Activated naive CD8-positive, alpha-beta T cell treated with anti-CD3 and anti-CD28 coated beads, Interleukin-2, amount 10 ng/mL, durations not matched to agents 7 days and 5 days (primary cell): ENCODE results near the gene CIAPIN1. TPM values are rescaled to one million over a fixed set of nuclear protein-coding genes. Genes with fewer than 3 reads are reported as not detected.
A peak's percentile ranks its signal among the peaks of the same experiment; 100 is the strongest.
"Not testable (repeated sequence)": the region's sequence is repeated elsewhere in the genome, so short reads cannot be mapped to it uniquely, and the experiment has no call there.

ENCODE experiments used
- ATAC-seq: fragments of 150-1000 bp; cut with Tn5 transposase; one replicate; pipeline ENCODE4 v1.10.0; 2021; ENCODE audit warnings: low read depth, moderate library complexity
- POLR2A ChIA-PET: fragments of 350-600 bp; sonication (Branson Sonifier 250); formaldehyde crosslinking; loops from one replicate; lab custom pipeline; 2021; ENCODE audit warnings: antibody characterized with exemption; lab: Charles Lee
- DNase-seq: peaks from one replicate; pipeline ENCODE4 v3.0.0; 2021
- H3K27ac Mint-ChIP-seq: one replicate; pipeline ENCODE4 v1.8.0; 2022; ENCODE audit warnings: mild to moderate bottlenecking, mixed read lengths
- H3K27me3 Mint-ChIP-seq: one replicate; pipeline ENCODE4 v1.8.0; 2022; ENCODE audit warnings: mild to moderate bottlenecking, moderate library complexity, mixed read lengths
- H3K36me3 Mint-ChIP-seq: one replicate; pipeline ENCODE4 v1.8.0; 2021; ENCODE audit warnings: mild to moderate bottlenecking, mixed read lengths
- H3K4me1 Mint-ChIP-seq: one replicate; pipeline ENCODE4 v1.8.0; 2021; ENCODE audit warnings: mixed read lengths
- H3K4me3 Mint-ChIP-seq: one replicate; pipeline ENCODE4 v1.8.0; 2022; ENCODE audit warnings: mild to moderate bottlenecking, moderate library complexity, mixed read lengths
- H3K9me3 Mint-ChIP-seq: one replicate; pipeline ENCODE4 v1.8.0; 2021; ENCODE audit warnings: mixed read lengths
- total RNA-seq, 2 experiments: library from RNA; stranded (reverse); gene quantifications; one replicate each; pipeline ENCODE4 v1.2.3, GENCODE V29; 2021

CIAPIN1 gene
- total RNA-seq, 2 experiments from 2014 or later: 36.7 to 37.7 TPM

DNA sequence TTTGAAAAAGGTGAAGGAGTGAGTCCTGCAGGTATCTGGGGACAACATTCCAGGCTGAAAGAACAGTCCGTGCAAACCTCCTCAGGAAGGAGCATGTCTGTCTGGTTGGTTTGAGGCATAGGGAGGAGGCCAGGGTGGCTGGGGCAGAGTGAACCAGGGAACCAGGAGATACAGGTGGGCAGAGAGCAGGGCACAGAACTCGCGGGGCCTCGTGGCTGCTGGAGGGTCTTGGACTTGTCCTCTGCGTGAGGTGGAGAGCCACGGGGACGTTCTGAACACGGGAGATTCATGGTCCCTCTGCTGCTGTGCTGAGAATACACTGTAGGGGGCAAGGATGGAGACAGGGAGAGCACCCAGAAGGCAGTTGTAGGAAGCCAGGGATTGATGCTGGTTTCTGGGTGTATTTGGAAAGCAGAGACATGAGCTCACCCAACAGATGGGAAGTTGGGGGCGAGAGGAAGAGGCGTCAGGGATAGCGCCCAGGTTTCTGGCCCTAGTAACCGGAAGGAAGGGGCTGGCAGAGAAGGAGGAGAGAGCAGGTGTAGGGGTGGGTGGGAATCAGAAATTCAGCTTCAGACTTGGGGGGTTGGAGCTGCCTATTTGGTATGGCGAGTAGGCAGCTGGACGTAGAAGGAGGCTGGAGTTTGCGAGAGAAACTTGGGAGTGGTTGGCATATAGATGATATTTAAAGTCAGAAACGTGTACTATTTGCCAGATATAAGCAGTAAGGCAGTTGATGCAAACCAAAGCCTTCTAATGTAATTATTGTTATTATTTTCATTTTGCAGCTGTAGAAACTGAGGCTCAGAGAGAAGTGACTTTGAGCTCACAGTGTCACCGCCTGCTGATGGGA lies 43.0 kb downstream of the CIAPIN1 start, which contains the start of gene CCL17:
Gene CCL17, plus strand, starts transcription at position 803 of the 853 bp plus-strand sequence. CDS start 9,166 bp downstream, outside the sequence.
- POLR2A ChIA-PET: interaction anchor here (0.9 kb wide), 1 partner anchor 13 kb away, joined by 3 read pairs; no protein-coding TSS in a partner anchor
- no peaks in the 10 kb centered on the region for H3K9me3 Mint-ChIP-seq
- H3K36me3 Mint-ChIP-seq: no peaks in the 10 kb centered on the region
- H3K4me1 Mint-ChIP-seq: peaks cover 2% of the 10 kb centered on the region
- H3K27me3 Mint-ChIP-seq: peaks cover 1% of the 10 kb centered on the region
- peak; percentile 45 for ATAC-seq
- DNase-seq: no peak
- H3K27ac Mint-ChIP-seq: no peak within 1 kb of the TSS
- H3K4me3 Mint-ChIP-seq: no peak within 1 kb of the TSS

DNA sequence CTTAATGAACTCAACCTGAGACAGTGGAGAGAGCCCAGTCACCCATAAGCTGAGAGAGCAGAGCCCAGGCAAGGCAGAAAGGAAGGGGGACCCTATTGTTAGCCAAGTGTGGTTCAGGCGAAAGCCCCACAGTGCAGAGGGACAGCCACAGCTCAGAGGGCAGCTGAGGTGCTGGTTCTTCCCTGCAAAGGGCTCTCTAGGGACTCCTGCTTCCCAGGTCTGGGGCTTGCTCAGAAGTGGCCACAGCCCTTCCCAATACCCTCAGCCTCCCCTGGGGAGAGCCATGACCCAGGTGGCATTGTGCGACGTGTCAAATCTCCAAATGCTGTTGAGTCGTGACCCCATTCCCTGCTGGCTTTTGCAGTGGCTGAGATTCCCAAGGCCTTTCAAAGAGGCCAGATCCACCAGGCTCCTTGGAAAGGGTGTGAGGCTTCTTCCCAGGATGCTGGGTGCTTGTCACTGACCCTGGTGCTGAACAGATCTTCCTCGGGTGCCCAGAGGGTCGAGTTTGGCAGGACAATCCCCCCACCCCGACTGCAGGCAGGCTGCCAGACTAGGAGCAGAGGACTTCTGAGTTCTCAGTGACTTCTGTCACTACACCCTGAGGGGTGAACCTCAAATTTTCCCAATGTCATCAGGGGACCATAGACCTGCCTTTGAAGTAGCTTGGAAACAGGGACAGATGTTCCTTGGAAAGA lies 45.1 kb downstream of the CIAPIN1 start:
- H3K4me1 Mint-ChIP-seq: no peaks in the 10 kb centered on the region
- POLR2A ChIA-PET: no interaction called here
- H3K9me3 Mint-ChIP-seq: no peaks in the 10 kb centered on the region
- H3K4me3 Mint-ChIP-seq: no peak overlapping the region
- H3K27me3 Mint-ChIP-seq: peaks cover 1% of the 10 kb centered on the region
- ATAC-seq: peak; percentile 25
- DNase-seq: no peak
- H3K27ac Mint-ChIP-seq: no peak overlapping the region
- no peaks in the 10 kb centered on the region for H3K36me3 Mint-ChIP-seq

DNA sequence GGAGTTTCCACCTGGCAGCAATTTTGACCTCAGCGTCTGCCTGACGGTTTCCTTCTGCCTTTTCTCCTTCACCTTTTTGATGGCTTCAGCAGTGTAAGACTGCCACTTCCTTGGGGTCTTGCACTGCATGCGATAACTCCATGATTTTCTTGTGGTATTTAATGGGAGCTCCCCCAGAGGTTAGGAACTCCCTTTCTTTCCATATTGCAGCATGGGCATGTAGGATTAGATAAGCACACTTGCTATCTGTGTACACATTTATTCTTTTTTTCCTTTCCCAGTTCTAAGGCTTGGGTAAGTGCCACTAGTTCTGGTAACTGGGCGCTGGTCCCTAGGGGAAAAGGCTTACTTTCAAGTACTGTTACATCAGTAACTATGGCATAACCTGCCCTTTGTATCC lies 49.7 kb downstream of the CIAPIN1 start:
- DNase-seq, POLR2A ChIA-PET, H3K4me1 Mint-ChIP-seq, H3K36me3 Mint-ChIP-seq, H3K9me3 Mint-ChIP-seq, H3K4me3 Mint-ChIP-seq, H3K27me3 Mint-ChIP-seq, ATAC-seq, H3K27ac Mint-ChIP-seq: not testable (repeated sequence)

DNA sequence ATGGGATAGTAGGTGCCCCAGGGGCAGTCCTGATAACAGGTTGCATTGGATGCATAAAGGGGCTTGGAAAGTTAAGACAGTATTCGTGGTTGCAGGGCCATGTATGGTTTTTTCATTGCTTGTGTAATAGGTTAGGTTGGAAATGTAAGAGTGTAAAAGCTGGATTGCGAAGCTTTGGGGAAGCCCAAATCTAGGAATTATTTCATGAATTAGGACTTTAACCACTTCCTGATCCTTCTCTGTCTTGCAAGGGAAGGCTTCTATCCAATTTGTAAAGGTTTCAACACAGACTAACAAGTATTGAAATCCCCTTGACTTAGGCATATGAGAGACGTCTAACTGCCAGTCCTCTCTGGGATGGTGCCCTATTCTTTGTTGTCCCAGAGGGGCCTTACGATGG lies 50.4 kb downstream of the CIAPIN1 start:
- Mint-ChIP-seq H3K27ac (no peak overlapping the region), H3K4me1 (no peaks in the 10 kb centered on the region), H3K9me3 (no peaks in the 10 kb centered on the region), H3K4me3 (no peak overlapping the region), H3K27me3 (peaks cover 8% of the 10 kb centered on the region), H3K36me3 (no peaks in the 10 kb centered on the region)
- POLR2A ChIA-PET: no interaction called here
- DNase-seq (no peak), ATAC-seq (no peak)

DNA sequence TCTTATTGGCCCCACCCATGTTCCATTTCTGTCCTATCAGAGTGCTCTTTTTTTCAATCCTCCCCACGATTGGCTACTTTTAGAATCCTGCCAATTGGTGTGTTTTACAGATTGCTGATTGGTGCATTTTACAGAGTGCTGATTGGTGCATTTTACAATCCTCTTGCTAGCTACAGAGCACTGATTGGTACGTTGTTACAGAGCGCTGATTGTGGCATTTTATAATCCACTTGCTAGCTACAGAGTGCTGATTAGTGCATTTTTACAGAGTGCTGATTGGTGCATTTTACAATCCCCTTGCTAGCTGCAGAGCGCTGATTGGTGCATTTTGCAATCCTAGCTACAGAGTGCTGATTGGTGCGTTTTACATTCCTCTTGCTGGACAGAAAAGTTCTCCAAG lies 52.2 kb downstream of the CIAPIN1 start:
- DNase-seq (no peak), ATAC-seq (no peak)
- H3K4me1 Mint-ChIP-seq: no peaks in the 10 kb centered on the region
- H3K9me3 Mint-ChIP-seq: no peaks in the 10 kb centered on the region
- H3K4me3 Mint-ChIP-seq: no peak overlapping the region
- POLR2A ChIA-PET: no interaction called here
- no peaks in the 10 kb centered on the region for H3K36me3 Mint-ChIP-seq
- peaks cover 11% of the 10 kb centered on the region for H3K27me3 Mint-ChIP-seq
- H3K27ac Mint-ChIP-seq: no peak overlapping the region

DNA sequence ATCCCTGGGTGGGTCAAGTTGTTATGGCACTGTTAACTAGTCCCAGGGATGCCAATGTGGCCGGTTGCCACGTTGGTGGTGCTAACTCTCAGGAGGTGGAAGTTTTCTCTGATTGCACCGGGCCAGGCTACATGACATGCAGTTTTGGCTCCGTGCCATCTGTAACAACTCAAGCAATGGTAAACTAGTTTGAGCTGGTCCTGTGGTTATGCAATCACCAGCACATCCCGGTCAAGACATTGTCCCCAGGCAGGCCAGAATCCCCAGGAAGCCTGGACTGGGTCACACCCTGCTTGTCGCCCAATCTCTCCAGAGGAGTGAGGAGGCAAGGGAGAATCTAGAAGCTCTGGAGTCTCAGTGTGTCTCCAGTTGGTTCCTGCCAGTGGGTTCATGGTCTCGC lies 52.7 kb downstream of the CIAPIN1 start:
- H3K27ac Mint-ChIP-seq: no peak overlapping the region
- no peak overlapping the region for H3K4me3 Mint-ChIP-seq
- peaks cover 12% of the 10 kb centered on the region for H3K27me3 Mint-ChIP-seq
- H3K4me1 Mint-ChIP-seq: no peaks in the 10 kb centered on the region
- H3K36me3 Mint-ChIP-seq: no peaks in the 10 kb centered on the region
- POLR2A ChIA-PET: no interaction called here
- no peak for DNase-seq
- no peak for ATAC-seq
- no peaks in the 10 kb centered on the region for H3K9me3 Mint-ChIP-seq

DNA sequence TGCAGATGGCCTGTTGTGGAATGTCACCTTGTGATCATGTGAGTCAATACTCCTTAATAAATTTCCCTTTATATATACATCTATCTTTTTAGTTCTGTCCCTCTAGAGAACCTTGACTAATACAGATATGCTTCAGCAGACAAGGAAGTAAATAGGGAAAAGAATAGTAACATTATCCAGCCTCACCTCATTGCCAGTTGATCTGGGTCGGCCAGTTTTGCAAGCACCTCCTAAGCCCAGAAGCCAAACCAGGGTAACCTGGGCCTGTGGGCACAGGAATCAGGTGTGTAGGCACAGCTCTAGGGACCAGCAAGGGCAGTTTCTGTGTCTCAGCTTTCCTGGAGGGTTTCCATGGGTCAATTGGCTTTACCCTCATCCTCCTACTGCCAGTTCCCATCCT lies 54.5 kb downstream of the CIAPIN1 start:
- POLR2A ChIA-PET: no interaction called here
- Mint-ChIP-seq H3K27me3 (peaks cover 12% of the 10 kb centered on the region), H3K4me3 (no peak overlapping the region), H3K27ac (no peak overlapping the region), H3K9me3 (peaks cover 1% of the 10 kb centered on the region), H3K36me3 (no peaks in the 10 kb centered on the region), H3K4me1 (no peaks in the 10 kb centered on the region)
- DNase-seq (no peak), ATAC-seq (no peak)

DNA sequence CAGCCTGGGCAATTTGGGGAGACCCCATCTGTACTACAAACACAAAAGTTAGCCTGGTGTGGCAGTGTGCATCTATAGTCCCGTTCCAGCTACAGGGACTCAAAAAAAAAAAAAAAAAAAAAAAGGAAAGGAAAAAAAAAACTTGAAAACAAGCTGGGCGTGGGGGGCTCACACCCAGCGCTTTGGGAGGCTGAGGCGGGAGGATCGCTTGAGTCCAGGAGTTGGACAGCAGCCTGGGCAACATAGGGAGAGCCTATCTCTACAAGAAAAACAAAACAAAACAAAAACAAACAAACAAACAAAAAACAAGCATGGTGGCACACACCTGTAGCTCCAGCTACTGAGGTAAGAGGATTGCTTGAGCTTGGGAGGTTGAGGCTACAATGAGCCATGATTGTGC lies 55.5 kb downstream of the CIAPIN1 start:
- peaks cover 13% of the 10 kb centered on the region for H3K27me3 Mint-ChIP-seq
- POLR2A ChIA-PET: interaction anchor here (0.6 kb wide), 3 partner anchors 11 to 55 kb away, joined by 3 to 6 read pairs (median 3); no protein-coding TSS in a partner anchor
- no peaks in the 10 kb centered on the region for H3K4me1 Mint-ChIP-seq
- no peak overlapping the region for H3K27ac Mint-ChIP-seq
- peaks cover 1% of the 10 kb centered on the region for H3K9me3 Mint-ChIP-seq
- DNase-seq (no peak), ATAC-seq (no peak)
- no peaks in the 10 kb centered on the region for H3K36me3 Mint-ChIP-seq
- H3K4me3 Mint-ChIP-seq: no peak overlapping the region

DNA sequence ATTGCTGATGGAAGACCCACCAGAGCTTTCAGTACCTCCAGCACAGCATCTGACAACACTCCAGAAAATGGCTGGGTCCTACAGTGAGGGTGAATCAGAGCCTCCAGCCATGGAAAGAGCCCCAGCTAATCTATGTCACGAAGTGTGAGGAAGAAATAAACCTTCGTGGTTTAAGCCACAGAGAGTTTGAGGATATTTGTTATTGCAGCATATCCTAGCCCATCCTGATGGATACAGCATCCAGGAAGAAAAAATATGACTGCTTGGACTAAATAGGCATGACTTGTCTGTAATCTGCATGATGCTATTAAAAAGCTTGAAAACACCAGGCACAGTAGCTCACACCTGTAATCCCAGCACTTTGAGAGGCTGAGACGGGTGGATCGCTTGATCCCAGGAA lies 55.9 kb downstream of the CIAPIN1 start:
- POLR2A ChIA-PET: interaction anchor here (0.6 kb wide), 1 partner anchor 11 kb away, joined by 6 read pairs; no protein-coding TSS in a partner anchor
- DNase-seq: no peak
- ATAC-seq: no peak
- Mint-ChIP-seq H3K27me3 (peaks cover 12% of the 10 kb centered on the region), H3K4me1 (peaks cover 2% of the 10 kb centered on the region), H3K27ac (no peak overlapping the region), H3K9me3 (peaks cover 1% of the 10 kb centered on the region), H3K4me3 (no peak overlapping the region), H3K36me3 (no peaks in the 10 kb centered on the region)

DNA sequence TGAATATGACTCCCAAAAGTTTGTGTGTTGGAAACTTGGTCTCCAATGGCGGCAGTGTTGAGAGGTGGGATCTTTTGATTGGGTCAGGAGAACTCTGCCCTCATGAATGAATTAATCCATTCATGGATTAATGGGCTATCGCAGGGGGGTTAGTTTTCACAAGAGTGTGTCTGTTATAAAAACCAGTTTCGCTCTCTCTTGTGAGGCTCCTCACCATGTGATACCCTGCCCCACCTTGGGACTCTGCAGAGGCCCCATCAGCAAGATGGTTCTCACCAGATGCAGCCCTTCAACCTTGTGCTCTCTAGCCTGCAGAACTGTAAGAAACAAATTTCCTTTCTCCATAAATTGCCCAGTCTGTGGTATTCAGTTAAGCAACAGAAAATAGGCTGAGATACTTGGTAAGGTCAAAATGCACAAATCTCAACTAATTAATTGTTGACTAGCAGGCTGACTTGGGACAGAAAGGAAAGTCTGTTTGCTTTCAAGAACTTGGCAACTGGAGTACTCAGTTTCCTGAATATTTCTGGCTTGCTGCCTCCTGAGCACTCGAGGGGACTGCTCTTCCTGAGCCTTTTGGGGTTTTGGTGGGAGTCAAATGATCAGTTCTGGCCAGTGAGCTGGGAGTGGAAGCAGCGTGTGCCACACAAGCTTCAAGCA lies 56.4 kb downstream of the CIAPIN1 start:
- Mint-ChIP-seq H3K4me1 (peaks cover 2% of the 10 kb centered on the region), H3K9me3 (peaks cover 1% of the 10 kb centered on the region), H3K4me3 (no peak overlapping the region), H3K27me3 (peaks cover 12% of the 10 kb centered on the region), H3K36me3 (no peaks in the 10 kb centered on the region), H3K27ac (no peak overlapping the region)
- no peak for DNase-seq
- POLR2A ChIA-PET: no interaction called here
- ATAC-seq: no peak

DNA sequence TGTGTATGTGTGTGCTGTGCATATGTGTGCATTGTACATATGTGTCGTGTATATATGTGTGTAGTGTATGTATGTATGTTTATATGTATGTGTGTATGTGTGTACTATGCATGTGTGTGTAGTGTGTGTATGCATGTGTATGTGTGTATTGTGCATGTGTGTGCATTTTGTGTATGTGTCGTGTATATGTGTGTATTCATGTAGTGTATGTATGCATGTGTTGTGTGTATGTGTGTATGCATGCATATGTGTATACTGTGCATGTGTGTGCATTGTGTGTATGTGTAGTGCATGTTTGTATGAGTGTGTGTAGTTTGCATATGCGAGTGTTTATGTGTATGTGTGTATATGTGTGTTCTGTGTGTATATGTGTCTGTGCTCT lies 58.1 kb downstream of the CIAPIN1 start:
- H3K4me1 Mint-ChIP-seq: peaks cover 5% of the 10 kb centered on the region
- peaks cover 12% of the 10 kb centered on the region for H3K27me3 Mint-ChIP-seq
- DNase-seq (no peak), ATAC-seq (no peak)
- H3K27ac Mint-ChIP-seq: no peak overlapping the region
- peaks cover 1% of the 10 kb centered on the region for H3K9me3 Mint-ChIP-seq
- no peaks in the 10 kb centered on the region for H3K36me3 Mint-ChIP-seq
- POLR2A ChIA-PET: no interaction called here
- H3K4me3 Mint-ChIP-seq: no peak overlapping the region

DNA sequence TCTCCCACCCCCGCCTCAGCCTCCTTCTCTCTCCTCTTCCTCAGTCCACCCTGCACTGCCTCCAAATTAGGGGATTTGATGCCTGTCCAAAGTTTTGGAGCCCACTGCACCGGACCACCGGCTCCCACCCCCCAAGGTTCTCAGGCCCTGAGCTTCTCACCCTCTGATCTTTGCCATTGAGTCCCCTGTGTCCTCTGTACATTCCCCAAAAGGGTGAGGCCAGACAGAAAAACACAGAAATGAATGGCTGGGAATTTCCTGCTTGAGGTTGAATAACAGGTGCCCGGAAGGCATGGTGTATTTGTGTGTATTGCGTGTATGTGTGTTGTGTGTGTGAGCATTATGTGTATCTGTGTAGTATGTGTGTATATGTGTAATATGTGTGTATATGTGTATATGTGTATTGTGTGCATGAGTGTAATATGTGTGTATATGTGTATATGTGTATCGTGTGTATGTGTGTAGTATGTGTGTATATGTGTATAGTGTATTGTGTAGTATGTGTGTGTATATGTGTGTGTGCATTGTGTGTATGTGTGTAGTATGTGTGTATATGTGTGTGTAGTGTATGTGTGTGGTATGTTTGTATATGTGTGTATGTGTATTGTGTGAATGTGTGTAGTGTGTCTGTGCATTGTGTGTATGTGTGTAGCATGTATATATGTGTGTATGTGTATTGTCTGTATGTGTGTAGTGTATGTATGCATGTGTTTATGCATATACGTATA lies 58.7 kb downstream of the CIAPIN1 start:
- H3K27ac Mint-ChIP-seq: no peak overlapping the region
- ATAC-seq (no peak), DNase-seq (no peak)
- H3K4me1 Mint-ChIP-seq: peaks cover 5% of the 10 kb centered on the region
- no peak overlapping the region for H3K4me3 Mint-ChIP-seq
- POLR2A ChIA-PET: no interaction called here
- peaks cover 12% of the 10 kb centered on the region for H3K27me3 Mint-ChIP-seq
- no peaks in the 10 kb centered on the region for H3K36me3 Mint-ChIP-seq
- H3K9me3 Mint-ChIP-seq: peaks cover 1% of the 10 kb centered on the region
